ENCODE data around the gene MTUS2.

Gene MTUS2

DNA sequence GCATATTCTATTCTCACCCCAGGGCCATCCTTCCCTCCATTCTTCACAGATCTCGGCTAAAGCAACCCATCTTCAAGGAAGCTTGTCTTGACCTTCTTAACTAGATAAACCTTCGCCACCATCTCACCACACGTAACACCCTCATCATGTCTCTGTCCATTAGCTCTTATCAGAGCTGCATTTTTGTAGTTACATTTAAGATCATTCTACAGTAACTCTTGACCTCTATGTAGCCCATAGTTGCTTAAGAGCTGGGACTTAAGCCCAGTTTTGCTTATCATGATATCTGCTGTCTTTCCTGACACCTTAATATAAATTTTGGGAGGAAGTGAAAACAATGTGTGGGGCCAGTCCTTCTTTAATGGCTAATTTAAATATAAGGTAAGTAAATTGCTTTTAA is 345.1 kb downstream of the MTUS2 start:
- Histone ChIP-seq H3K9ac (ENCODE audit: low read depth, low read length) (no peak overlapping the region), H3K9me3 (ENCODE audit: insufficient read depth, low read depth, low read length) (peaks cover 47% of the 10 kb centered on the region), H3K27ac (ENCODE audit: low read depth, low read length) (no peak overlapping the region), H3K36me3 (ENCODE audit: insufficient read depth, low read length) (no peaks in the 10 kb centered on the region), H3K4me3 (ENCODE audit: low read length) (no peak overlapping the region), H3K27me3 (ENCODE audit: insufficient read depth, low read length) (no peaks in the 10 kb centered on the region), H3K4me1 (ENCODE audit: insufficient read depth, low read length) (no peaks in the 10 kb centered on the region)
- WGBS, result 78% methylated on average over 3 of the region's 3 CpGs

DNA sequence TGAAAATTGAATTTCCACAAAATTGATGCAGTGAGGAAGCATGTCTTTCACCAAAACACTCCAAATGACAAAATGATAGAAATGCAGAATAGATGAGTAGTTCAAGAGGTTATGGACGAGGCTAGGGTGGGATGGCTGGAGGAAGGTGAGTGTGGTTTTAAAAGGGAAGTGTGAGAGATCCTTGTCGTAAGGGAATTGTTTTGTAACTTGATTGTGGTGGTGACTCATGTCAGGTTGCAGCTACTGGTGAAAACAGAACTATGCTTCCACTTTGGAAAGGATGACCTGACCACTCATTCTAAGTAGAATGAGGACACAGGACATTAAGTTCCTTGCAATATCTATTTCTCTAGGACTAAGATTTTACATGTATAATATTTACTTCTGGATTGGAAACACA is 345.7 kb downstream of the MTUS2 start:
- H3K27me3 ChIP-seq (ENCODE audit: insufficient read depth, low read length), result no peaks in the 10 kb centered on the region

DNA sequence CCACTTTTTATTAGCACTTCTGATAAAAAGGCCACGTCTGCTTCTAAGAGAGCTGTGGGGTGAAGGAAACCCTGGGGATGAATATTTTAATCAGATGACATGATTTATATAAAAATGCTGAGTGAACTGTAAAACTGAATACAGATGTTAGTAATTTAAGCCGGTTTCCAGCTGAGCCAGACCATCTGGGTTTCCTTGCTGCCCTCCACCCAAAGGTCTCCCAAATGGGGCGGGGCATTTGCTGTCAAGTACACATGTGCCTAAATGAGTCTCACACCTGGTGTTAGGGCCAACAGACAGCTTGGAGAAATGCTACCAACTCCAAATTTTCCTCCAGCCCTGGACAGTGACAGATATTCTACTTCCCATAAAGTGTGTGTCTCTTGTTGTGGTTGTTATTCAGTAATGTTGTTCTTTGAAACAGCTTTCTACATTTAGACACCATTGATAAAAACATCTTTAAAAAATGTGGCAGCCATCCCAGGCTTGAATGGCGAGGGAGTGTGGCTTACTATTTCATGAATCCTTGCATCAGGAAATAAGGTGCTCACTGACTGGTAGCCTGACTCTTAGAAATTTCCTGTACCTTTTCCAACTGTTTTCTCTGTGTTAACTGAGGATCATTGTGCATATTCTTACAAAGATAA is 350.4 kb downstream of the MTUS2 start:
- 78% methylated on average over 4 of the region's 4 CpGs for WGBS
- Histone ChIP-seq H3K36me3 (ENCODE audit: insufficient read depth, low read length) (no peaks in the 10 kb centered on the region), H3K27ac (ENCODE audit: low read depth, low read length) (no peak overlapping the region), H3K4me3 (ENCODE audit: low read length) (no peak overlapping the region), H3K9ac (ENCODE audit: low read depth, low read length) (no peak overlapping the region), H3K4me1 (ENCODE audit: insufficient read depth, low read length) (no peaks in the 10 kb centered on the region), H3K9me3 (ENCODE audit: insufficient read depth, low read depth, low read length) (peaks cover 55% of the 10 kb centered on the region), H3K27me3 (ENCODE audit: insufficient read depth, low read length) (no peaks in the 10 kb centered on the region)

More for the DNA sequence above, 345.7 kb downstream of the MTUS2 start:
- Histone ChIP-seq H3K27ac (ENCODE audit: low read depth, low read length) (no peak overlapping the region), H3K4me1 (ENCODE audit: insufficient read depth, low read length) (no peaks in the 10 kb centered on the region), H3K9me3 (ENCODE audit: insufficient read depth, low read depth, low read length) (peaks cover 46% of the 10 kb centered on the region), H3K9ac (ENCODE audit: low read depth, low read length) (no peak overlapping the region), H3K36me3 (ENCODE audit: insufficient read depth, low read length) (no peaks in the 10 kb centered on the region), H3K4me3 (ENCODE audit: low read length) (no peak overlapping the region)
- WGBS, result 70% methylated on average over 2 of the region's 2 CpGs

DNA sequence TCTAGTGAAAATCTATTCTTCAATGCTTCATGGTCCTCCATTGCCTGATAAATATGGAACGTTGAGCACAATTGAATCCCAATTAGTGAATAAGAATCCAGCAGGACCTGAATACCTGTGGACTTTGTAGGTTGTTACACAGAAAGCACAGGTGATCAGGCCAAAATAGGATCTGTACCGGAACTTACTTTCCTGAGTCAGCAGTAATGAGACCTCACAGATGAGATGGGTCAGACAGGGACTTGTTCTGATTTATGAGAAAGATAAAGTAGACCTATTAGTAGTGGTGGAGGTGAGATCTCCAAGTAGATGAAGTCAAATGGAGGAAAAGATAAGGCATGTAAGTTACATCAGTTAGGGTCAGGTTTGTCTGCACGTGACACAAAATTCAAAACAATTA is 351.1 kb downstream of the MTUS2 start:
- Histone ChIP-seq H3K4me3 (ENCODE audit: low read length) (no peak overlapping the region), H3K27me3 (ENCODE audit: insufficient read depth, low read length) (no peaks in the 10 kb centered on the region), H3K36me3 (ENCODE audit: insufficient read depth, low read length) (no peaks in the 10 kb centered on the region), H3K27ac (ENCODE audit: low read depth, low read length) (no peak overlapping the region), H3K9ac (ENCODE audit: low read depth, low read length) (no peak overlapping the region), H3K9me3 (ENCODE audit: insufficient read depth, low read depth, low read length) (peaks cover 53% of the 10 kb centered on the region), H3K4me1 (ENCODE audit: insufficient read depth, low read length) (no peaks in the 10 kb centered on the region)
- 93% methylated on average over 3 of the region's 3 CpGs for WGBS

DNA sequence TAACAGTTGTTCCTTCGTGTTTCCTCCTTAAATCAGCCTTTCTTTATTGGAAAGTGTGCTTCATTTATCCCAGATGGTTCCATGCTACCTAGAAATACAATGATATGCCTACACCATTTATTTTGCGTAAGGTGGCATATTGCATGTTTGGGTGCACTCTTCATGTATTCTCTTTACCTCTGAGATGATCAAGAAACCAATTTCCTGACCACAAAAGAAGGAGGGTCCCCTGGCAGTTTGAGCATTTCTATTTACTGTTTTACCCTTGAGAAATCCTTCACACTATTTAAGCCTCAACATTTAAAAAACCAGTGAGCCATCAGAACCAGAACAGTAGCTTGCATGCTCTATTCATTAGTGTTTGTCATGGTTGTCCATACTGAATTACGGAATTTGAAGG is 354.0 kb downstream of the MTUS2 start:
- H3K36me3 ChIP-seq (ENCODE audit: insufficient read depth, low read length), result no peaks in the 10 kb centered on the region
- no peaks in the 10 kb centered on the region for H3K4me1 ChIP-seq (ENCODE audit: insufficient read depth, low read length)
- H3K27ac ChIP-seq (ENCODE audit: low read depth, low read length), result no peak overlapping the region
- H3K9me3 ChIP-seq (ENCODE audit: insufficient read depth, low read depth, low read length), result peaks cover 67% of the 10 kb centered on the region
- no peak overlapping the region for H3K9ac ChIP-seq (ENCODE audit: low read depth, low read length)
- no peaks in the 10 kb centered on the region for H3K27me3 ChIP-seq (ENCODE audit: insufficient read depth, low read length)
- H3K4me3 ChIP-seq (ENCODE audit: low read length), result no peak overlapping the region
- 62% methylated on average over 3 of the region's 3 CpGs for WGBS

DNA sequence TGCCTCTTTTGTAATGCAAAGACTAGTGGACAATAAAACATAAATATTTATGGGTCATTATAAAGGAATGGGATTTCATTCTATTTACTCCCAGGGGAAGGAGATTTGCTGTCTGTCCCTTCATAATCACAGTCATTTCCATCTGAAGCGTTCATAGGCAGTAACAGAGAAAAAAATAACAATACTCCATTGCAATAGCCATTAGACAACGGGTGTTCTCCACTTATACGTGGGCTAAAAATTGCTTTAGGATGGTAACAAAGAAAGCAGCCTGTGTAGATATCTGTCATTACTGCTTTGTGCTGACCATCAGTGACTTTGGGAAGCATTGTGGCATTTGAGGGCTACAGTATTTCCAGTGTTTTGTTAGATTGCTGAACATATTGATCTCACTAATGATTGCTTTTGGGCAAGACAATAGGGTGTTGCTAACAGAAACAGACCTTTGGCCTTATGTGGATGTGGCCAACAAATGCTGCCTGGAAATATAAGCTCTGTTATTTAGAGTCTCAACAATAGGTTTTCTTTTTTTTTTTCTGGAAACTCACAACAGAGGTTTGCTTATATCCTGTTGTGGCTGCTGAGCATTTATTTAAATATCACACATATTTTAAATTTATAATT is 355.2 kb downstream of the MTUS2 start:
- Histone ChIP-seq H3K36me3 (ENCODE audit: insufficient read depth, low read length) (no peaks in the 10 kb centered on the region), H3K4me1 (ENCODE audit: insufficient read depth, low read length) (no peaks in the 10 kb centered on the region), H3K9ac (ENCODE audit: low read depth, low read length) (no peak overlapping the region), H3K27ac (ENCODE audit: low read depth, low read length) (no peak overlapping the region), H3K9me3 (ENCODE audit: insufficient read depth, low read depth, low read length) (peaks cover 73% of the 10 kb centered on the region), H3K4me3 (ENCODE audit: low read length) (no peak overlapping the region), H3K27me3 (ENCODE audit: insufficient read depth, low read length) (no peaks in the 10 kb centered on the region)
- 78% methylated on average over 3 of the region's 3 CpGs for WGBS

DNA sequence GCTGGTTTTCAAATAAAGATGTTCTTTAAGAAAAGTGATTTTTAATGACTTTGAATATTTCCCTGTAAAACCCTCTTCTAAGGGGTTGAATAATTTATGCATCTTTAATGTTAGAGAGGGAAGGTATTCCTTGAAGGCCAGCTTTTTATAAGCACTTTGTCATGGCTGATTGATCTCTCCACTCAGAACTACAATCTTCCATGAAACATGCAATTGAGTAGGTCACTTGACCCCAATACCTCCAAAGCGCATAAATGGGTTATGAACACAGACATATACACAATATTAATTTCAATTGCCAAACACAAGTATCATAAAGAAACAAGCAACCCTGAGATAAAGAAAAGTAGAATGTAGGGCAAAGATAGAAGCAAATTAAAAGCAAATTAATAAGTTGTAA is 359.9 kb downstream of the MTUS2 start:
- 100% methylated on average over 1 of the region's 1 CpG for WGBS
- H3K9ac ChIP-seq (ENCODE audit: low read depth, low read length), result no peak overlapping the region
- H3K9me3 ChIP-seq (ENCODE audit: insufficient read depth, low read depth, low read length), result peaks cover 76% of the 10 kb centered on the region
- H3K36me3 ChIP-seq (ENCODE audit: insufficient read depth, low read length), result no peaks in the 10 kb centered on the region
- no peak overlapping the region for H3K4me3 ChIP-seq (ENCODE audit: low read length)
- no peaks in the 10 kb centered on the region for H3K4me1 ChIP-seq (ENCODE audit: insufficient read depth, low read length)
- H3K27ac ChIP-seq (ENCODE audit: low read depth, low read length), result no peak overlapping the region
- no peaks in the 10 kb centered on the region for H3K27me3 ChIP-seq (ENCODE audit: insufficient read depth, low read length)

DNA sequence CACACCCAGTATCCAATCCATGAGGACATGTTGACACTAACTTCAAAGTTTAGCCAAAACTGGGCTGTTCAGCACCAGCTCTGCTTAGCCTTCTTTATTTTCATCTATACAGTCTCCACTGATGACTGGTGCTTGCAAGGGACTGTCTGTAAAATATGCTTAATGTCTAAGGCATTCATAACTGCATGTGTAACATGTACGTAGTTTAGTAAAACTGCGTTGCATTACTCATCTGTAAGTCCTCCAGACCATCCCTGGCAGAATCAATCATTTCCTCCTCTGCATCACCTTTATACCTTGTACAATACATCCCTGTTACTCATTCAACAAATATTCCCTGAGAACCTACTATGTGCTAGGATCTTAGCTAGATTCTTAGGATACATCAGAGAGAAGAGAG is 362.1 kb downstream of the MTUS2 start:
- no peaks in the 10 kb centered on the region for H3K27me3 ChIP-seq (ENCODE audit: insufficient read depth, low read length)
- no peaks in the 10 kb centered on the region for H3K4me1 ChIP-seq (ENCODE audit: insufficient read depth, low read length)
- H3K36me3 ChIP-seq (ENCODE audit: insufficient read depth, low read length), result no peaks in the 10 kb centered on the region
- no peak overlapping the region for H3K4me3 ChIP-seq (ENCODE audit: low read length)
- H3K27ac ChIP-seq (ENCODE audit: low read depth, low read length), result no peak overlapping the region
- no peak overlapping the region for H3K9ac ChIP-seq (ENCODE audit: low read depth, low read length)
- 96% methylated on average over 2 of the region's 2 CpGs for WGBS
- H3K9me3 ChIP-seq (ENCODE audit: insufficient read depth, low read depth, low read length), result peaks cover 83% of the 10 kb centered on the region

DNA sequence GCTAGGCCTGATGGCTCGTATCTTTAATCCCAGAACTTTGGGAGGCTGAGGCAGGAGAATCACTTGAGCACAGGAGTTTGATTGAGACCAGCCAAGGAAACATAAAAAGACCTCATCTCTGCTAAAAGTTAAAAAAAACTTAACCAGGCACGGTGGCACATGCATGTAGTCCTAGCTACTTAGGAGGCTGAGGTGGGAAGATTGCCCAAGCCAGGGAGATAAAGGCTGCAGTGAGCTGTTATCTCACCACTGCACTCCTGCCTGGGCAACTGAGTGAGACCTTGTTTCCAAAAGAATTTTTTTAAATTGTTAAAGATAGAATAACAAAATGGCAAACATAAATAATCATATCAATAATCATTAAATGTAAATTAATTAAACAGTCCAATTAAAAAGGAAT is 365.8 kb downstream of the MTUS2 start:
- Histone ChIP-seq H3K27me3 (ENCODE audit: insufficient read depth, low read length) (no peaks in the 10 kb centered on the region), H3K9me3 (ENCODE audit: insufficient read depth, low read depth, low read length) (peaks cover 79% of the 10 kb centered on the region), H3K9ac (ENCODE audit: low read depth, low read length) (no peak overlapping the region), H3K4me3 (ENCODE audit: low read length) (no peak overlapping the region), H3K27ac (ENCODE audit: low read depth, low read length) (no peak overlapping the region), H3K36me3 (ENCODE audit: insufficient read depth, low read length) (no peaks in the 10 kb centered on the region), H3K4me1 (ENCODE audit: insufficient read depth, low read length) (no peaks in the 10 kb centered on the region)
- WGBS, result 84% methylated on average over 2 of the region's 2 CpGs

DNA sequence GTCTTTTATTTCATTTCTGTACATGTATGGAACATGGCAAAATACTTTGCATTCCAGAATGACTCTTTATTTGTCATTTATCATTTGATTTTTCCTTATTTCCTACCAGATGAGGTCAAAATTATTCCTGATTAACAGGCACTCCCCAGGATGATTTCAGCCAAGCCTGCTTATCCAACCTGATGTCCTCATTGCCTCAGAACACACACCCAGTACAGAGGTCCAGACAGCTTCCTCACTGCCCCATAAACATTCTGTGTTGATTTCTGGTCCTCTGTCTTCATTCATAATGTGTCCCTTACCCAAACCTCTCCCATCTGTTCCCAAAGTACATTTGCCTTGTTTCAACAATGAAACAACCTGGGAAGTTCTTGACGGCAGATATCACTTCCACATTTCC is 367.4 kb downstream of the MTUS2 start:
- WGBS, result 86% methylated on average over 1 of the region's 1 CpG
- no peak overlapping the region for H3K4me3 ChIP-seq (ENCODE audit: low read length)
- no peaks in the 10 kb centered on the region for H3K27me3 ChIP-seq (ENCODE audit: insufficient read depth, low read length)

DNA sequence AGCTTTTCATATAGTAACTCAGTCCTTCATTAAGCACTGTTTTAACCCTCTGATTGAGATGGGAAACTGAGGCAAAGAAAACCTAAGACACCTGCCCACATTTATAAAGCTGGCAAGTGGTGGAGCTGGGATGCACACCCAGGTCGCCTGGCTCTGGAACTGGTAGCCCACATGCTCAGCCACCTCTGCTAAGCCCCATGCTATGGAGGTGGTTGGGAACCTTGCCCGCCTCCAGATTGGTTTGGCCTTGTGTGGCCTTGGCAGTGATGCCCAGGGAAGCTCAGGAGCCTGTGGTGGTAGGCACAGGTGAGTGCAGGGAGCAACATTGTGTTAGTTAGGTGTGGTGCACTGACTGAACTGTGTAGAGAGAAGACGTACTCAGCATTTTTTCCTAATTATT is 370.2 kb downstream of the MTUS2 start:
- Histone ChIP-seq H3K27me3 (ENCODE audit: insufficient read depth, low read length) (no peaks in the 10 kb centered on the region), H3K9ac (ENCODE audit: low read depth, low read length) (no peak overlapping the region), H3K9me3 (ENCODE audit: insufficient read depth, low read depth, low read length) (peaks cover 63% of the 10 kb centered on the region), H3K36me3 (ENCODE audit: insufficient read depth, low read length) (no peaks in the 10 kb centered on the region), H3K27ac (ENCODE audit: low read depth, low read length) (no peak overlapping the region), H3K4me3 (ENCODE audit: low read length) (no peak overlapping the region), H3K4me1 (ENCODE audit: insufficient read depth, low read length) (no peaks in the 10 kb centered on the region)
- 67% methylated on average over 2 of the region's 3 CpGs for WGBS

More for the DNA sequence above, 367.4 kb downstream of the MTUS2 start:
- no peaks in the 10 kb centered on the region for H3K4me1 ChIP-seq (ENCODE audit: insufficient read depth, low read length)
- H3K9me3 ChIP-seq (ENCODE audit: insufficient read depth, low read depth, low read length), result peaks cover 81% of the 10 kb centered on the region
- H3K36me3 ChIP-seq (ENCODE audit: insufficient read depth, low read length), result no peaks in the 10 kb centered on the region
- no peak overlapping the region for H3K27ac ChIP-seq (ENCODE audit: low read depth, low read length)
- H3K9ac ChIP-seq (ENCODE audit: low read depth, low read length), result no peak overlapping the region

DNA sequence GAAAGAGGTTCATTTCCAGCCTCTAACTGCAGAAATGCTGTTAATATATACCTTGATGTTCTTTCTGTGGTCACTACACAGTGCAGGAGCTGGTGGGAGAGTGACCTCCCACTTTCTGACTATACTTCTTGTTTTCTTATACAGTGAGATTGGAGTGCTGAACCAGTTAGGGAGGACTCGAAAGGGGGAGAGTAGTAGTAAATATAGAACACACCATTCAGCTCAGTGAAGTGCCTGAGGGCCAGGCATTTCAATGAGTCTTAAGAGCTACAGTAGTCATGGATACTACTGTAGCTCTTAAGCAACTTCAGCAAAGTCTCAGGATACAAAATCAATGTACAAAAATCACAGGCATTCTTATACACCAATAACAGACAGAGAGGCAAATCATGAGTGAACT is 372.9 kb downstream of the MTUS2 start:
- H3K36me3 ChIP-seq (ENCODE audit: insufficient read depth, low read length), result no peaks in the 10 kb centered on the region
- peaks cover 59% of the 10 kb centered on the region for H3K9me3 ChIP-seq (ENCODE audit: insufficient read depth, low read depth, low read length)
- WGBS, result no CpG with 5 or more reads among the region's 1 CpG
- no peaks in the 10 kb centered on the region for H3K4me1 ChIP-seq (ENCODE audit: insufficient read depth, low read length)
- no peak overlapping the region for H3K4me3 ChIP-seq (ENCODE audit: low read length)
- no peak overlapping the region for H3K27ac ChIP-seq (ENCODE audit: low read depth, low read length)
- no peaks in the 10 kb centered on the region for H3K27me3 ChIP-seq (ENCODE audit: insufficient read depth, low read length)
- H3K9ac ChIP-seq (ENCODE audit: low read depth, low read length), result no peak overlapping the region

Data from HUES64 (cell line).